Germinal center (tissue), 1 donor: ENCODE data around the gene PEX14.
"Not testable (repeated sequence)": the region's sequence is repeated elsewhere in the genome, so short reads cannot be mapped to it uniquely, and the experiment has no call there.

Experiments
- DNase-seq: peaks from one replicate; pipeline ENCODE4 v3.0.0; 2012; ENCODE audit warnings: mixed read lengths, low spot score

Gene PEX14

GRCh38 chr1:10474613-10475507 lies at the start of gene PEX14:
PEX14 (plus strand) TSS chr1:10474950; CDS start chr1:10474967, 17 bp downstream.
- peak; percentile 91 for DNase-seq

- not testable (repeated sequence) for DNase-seq
Observed at GRCh38 chr1:10425826-10426534, 48.8 kb upstream of the PEX14 start.

- not testable (repeated sequence) for DNase-seq
Observed at GRCh38 chr1:10426535-10426848, 48.3 kb upstream of the PEX14 start.

- DNase-seq: no peak
Observed at GRCh38 chr1:10428984-10429383, 45.8 kb upstream of the PEX14 start.

- DNase-seq: no peak
Observed at GRCh38 chr1:10429868-10430215, 44.9 kb upstream of the PEX14 start.

GRCh38 chr1:10430216-10431069 lies 44.3 kb upstream of the PEX14 start, which contains the start of gene CENPS:
CENPS (plus strand) TSS chr1:10430433; CDS start chr1:10430518, 85 bp downstream.
- peak; percentile 99 for DNase-seq

- peak; percentile 16 for DNase-seq
Observed at GRCh38 chr1:10431070-10431730, 43.5 kb upstream of the PEX14 start.

- DNase-seq: no peak
Observed at GRCh38 chr1:10432910-10433700, 41.6 kb upstream of the PEX14 start.

- no peak for DNase-seq
Observed at GRCh38 chr1:10433790-10434189, 41.0 kb upstream of the PEX14 start.

- no peak for DNase-seq
Observed at GRCh38 chr1:10434590-10434989, 40.2 kb upstream of the PEX14 start.

GRCh38 chr1:10437052-10437451 lies 37.7 kb upstream of the PEX14 start:
- DNase-seq: no peak

GRCh38 chr1:10438677-10439163 lies 36.0 kb upstream of the PEX14 start:
- DNase-seq: no peak

GRCh38 chr1:10440305-10440704 lies 34.4 kb upstream of the PEX14 start:
- DNase-seq: no peak

GRCh38 chr1:10440794-10441193 lies 34.0 kb upstream of the PEX14 start:
- no peak for DNase-seq

- no peak for DNase-seq
Observed at GRCh38 chr1:10444248-10444647, 30.5 kb upstream of the PEX14 start.

- no peak for DNase-seq
Observed at GRCh38 chr1:10444795-10445397, 29.9 kb upstream of the PEX14 start.

- no peak for DNase-seq
Observed at GRCh38 chr1:10446790-10447422, 27.8 kb upstream of the PEX14 start.

- DNase-seq: no peak
Observed at GRCh38 chr1:10449751-10450150, 25.0 kb upstream of the PEX14 start, which contains the start of gene CORT. CORT (plus strand) TSS chr1:10450031; CDS start chr1:10450224, 193 bp downstream.

GRCh38 chr1:10450156-10450814 lies 24.5 kb upstream of the PEX14 start:
- no peak for DNase-seq
